GM08714 (cell line): ENCODE measurements around the gene SPATA24.
A peak's percentile ranks its signal among the peaks of the same experiment; 100 is the strongest.

Source experiments
- H3K4me3 ChIP-seq: fragments of 200-500 bp; sonication (Bioruptor generic); 2 replicates; pipeline ENCODE4 v1.5.1; 2014; ENCODE audit warnings: mild to moderate bottlenecking, low read length, inconsistent platforms
- ZNF274 ChIP-seq: IDR thresholded peaks from 2 replicates; pipeline ENCODE4 v1.6.1; 2012; ENCODE audit warnings: mild to moderate bottlenecking, low read depth, low read length

The SPATA24 gene

GRCh38 chr5:139386050-139386438 is 17.8 kb downstream of the SPATA24 start:
- no peak overlapping the region for H3K4me3 ChIP-seq
- TF ChIP-seq ZNF274, result no peak

DNA sequence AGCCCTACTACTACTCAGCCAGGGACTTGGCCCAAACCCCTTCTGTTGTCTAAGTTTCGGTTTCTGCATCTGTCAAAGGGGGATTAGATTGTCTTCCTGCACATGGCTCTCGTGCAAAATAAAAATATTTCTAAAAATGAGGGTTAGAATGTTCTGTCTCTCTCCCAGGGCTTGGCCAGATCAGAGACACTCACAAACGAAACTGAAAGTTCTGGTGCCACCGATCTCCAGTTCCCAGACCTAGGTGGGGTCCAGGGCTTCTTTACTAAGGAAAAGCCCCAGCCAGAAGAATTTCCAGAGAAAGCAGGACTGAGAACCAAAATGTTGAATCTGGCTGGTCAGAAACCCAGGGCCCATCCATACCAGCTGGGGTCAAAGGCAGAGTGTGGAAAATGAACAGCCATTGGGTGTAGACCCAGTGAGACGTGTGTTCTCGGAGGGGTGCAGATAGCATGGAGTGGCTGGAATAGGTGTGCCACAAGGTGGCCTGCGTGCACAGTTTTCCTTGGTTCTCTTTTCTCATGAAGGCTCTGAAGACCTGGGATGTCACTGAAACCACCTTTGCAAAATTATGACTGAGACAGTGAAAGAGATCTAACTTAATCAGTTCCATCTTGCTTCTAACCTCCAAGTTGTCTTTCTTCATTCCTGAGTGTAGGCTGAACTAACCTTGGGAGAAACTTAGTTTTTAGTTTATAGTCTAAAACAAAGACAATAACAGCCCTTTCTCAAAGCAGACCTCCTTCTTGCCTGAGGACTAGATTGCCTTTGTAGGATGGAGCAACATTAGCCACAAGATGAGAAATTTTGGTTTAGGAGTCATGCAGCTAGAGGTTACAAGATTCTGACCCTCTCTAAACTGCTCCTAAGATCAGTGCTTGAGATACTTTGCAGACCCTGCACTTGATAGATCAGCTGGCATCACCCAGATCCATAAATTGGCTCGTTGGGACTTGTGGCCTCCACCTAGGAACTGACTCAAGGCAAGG is 18.5 kb downstream of the SPATA24 start:
- H3K4me3 ChIP-seq, result peak overlapping the region; percentile 5; the same call in 1 of the 2 replicates
- no peak for TF ChIP-seq ZNF274

DNA sequence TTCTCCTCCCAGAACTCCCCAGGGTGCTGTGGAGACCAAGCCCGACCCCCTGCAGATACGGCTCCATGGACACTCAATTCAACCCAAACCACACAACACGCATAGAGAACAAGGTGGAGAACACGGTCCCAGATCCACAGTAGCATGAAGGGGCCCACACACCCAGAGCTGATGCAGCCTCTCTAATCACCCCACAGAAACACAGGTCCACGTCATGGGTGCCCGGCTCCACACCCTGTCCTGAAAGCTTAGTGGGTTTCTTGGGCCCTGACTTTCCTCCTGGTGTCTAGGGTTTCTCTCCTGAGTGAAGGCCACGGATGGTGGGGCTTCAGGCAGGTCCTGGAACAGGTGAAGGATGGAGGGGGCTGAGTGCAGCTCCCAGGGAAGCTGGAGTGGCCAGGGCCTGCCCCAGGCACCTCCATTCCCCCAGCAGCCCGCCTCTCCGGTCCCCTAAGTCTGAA is 19.3 kb downstream of the SPATA24 start:
- TF ChIP-seq ZNF274, result no peak
- H3K4me3 ChIP-seq, result peak overlapping the region; percentile 5; the same call in 1 of the 2 replicates

DNA sequence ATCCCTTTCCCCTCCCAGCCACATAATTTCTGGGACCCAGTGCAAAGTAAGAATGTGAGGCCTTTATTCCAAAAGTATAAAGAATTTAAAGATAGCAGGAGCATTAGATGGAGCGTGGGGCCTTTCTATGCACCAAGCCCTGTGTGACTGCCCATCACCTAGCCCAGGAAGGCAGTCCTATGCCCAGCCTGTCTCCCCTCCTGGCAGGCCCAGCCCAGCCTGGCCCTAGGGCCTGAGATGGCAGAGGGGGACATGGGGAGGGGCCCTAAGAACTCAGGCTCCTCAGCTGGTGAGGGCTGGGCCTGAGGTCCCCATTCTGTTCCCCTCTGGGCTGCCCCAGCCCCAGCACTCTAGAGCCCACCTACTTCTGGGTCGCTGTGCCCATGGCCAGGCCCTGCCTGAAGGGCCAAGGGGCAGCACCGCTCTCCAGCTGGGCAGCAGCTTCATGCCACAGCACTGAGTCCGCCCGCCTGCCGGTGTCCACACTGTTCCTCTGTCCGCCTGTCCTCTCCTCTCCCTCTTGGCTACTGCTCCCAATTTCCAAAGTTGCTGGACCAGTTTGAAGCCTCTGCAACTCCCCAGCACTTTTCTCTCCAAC is 19.8 kb downstream of the SPATA24 start:
- TF ChIP-seq ZNF274, result no peak
- no peak overlapping the region for H3K4me3 ChIP-seq

DNA sequence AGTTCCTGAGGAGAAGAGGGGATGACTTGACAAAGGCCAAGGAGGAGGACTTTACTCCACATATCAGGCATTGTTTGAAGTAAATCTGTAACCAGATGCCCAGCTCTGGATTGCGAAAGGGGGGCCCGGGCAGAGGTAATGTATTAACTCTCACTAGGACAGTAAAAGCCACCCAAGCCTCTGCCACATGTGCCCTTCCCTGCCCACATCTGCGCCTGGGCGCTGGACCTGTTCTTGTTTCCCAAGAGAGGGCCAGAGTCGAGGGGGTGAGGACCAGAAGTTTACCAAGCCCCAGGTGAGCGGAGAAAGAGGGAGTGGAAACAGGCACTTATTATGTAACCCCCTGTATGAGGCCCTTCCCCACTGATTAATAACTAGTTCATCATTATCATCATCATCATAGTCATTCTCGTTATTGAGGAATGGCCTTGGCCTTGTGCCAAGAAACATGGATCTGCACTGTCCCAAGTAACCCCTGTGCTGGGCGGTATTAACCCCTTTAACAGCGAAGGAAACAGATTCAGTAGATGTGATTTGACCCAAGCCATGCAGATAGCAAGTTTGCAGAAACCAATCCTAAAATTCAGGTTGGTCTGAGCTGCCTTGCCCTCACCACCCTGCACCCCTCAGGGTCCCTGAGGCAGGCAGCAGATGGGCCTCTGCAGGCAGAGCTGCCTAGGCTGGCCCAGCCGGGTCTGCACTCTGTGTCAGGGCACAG is 20.5 kb downstream of the SPATA24 start, which contains the start of gene SLC23A1:
Gene SLC23A1 (minus strand): TSS at position 23 of the 718 bp plus-strand sequence. CDS start 44 bp downstream, outside the sequence.
- no peak within 1 kb of the TSS for H3K4me3 ChIP-seq
- TF ChIP-seq ZNF274, result no peak

- TF ChIP-seq ZNF274, result no peak
- no peak overlapping the region for H3K4me3 ChIP-seq
Measured at GRCh38 chr5:139382807-139383206, 21.1 kb downstream of the SPATA24 start.

DNA sequence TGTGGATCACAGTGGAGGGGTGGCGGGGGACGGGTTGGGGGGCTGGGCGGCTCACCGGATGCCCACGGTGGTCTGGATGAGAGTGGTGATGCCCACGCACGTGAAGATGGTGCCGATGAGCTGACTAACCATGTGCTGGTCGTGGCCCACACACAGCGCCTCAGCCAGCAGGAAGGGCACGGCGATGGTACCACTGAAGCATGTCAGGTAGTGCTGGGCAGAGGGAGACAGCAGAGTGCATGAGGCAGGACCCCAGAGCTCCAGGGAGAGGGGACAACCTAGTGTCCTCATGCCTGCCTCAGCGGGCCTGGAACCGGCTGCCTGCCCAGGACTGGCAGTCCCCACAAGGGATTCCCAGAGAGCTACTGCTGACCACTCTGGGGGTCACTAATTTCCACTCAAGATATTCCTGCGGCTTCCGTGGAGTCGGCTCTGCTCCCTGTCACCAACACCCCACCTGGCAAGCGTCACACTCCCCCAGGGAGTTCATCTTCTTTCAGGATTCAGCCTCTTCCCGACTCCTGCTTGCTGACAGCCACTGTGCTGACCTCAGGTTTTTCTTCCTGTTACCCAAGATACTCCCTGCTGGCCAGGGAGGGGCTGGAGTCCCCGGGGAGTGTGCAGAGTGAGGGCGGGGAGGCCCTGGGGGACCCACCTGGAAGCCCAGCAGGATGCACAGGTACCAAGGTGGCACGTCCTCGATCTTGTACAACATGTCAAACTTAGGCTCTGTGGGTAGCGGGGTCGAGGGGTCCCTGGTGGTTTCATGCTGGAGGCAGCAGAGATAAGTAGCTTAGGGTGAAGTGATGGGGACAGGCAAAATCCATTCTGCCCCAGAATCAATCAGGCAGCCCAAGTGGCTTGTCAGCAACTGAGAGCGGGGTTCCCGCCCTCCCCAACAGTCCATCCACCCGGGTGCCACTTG is 21.8 kb downstream of the SPATA24 start:
- no peak overlapping the region for H3K4me3 ChIP-seq
- TF ChIP-seq ZNF274, result no peak

DNA sequence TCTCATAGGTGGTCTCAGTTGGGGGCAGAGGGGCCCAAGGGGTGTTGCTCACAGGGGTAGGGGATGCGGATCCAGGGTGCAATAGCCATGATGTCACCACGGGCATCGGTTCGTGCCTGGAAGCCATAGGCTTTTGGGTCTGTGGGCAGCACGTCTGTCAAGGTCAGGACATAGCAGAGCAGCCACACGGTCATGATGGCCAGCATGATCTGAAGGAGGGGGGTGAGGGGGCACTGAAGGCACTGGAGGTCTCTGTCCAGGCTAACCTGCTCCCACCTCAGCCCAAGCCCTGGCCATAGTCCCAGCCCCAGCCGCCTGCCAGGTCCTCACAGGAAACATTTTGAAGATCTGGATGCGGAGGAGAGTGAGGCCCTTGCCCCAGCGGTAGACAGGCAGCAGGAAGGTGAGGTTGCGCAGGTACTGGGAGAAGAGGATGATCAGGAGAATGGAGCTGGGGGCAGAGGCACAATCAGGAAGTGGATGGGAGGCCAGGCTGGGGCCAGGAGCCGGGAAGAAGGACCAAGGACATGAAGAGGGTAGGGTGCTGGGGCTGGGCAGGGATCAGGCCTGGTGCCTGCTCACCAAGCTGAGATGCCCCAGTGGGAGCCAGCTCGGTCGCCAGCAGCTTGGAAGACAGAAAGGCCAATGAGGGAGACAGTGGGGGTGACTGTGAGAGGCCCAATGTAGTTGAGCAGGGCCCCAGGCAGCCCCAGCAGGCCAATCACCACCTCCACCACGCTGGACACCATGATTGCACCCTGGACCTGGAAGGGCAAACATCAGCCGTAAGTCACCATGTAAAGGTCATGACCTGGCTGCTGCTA is 24.1 kb downstream of the SPATA24 start:
- TF ChIP-seq ZNF274, result no peak
- H3K4me3 ChIP-seq, result no peak overlapping the region

- TF ChIP-seq ZNF274, result no peak
- no peak overlapping the region for H3K4me3 ChIP-seq
Measured at GRCh38 chr5:139378941-139379361, 24.9 kb downstream of the SPATA24 start.

GRCh38 chr5:139378101-139378825 is 25.6 kb downstream of the SPATA24 start:
- H3K4me3 ChIP-seq, result no peak overlapping the region
- no peak for TF ChIP-seq ZNF274

GRCh38 chr5:139377226-139377625 is 26.7 kb downstream of the SPATA24 start:
- TF ChIP-seq ZNF274, result no peak
- no peak overlapping the region for H3K4me3 ChIP-seq

GRCh38 chr5:139376364-139376763 is 27.5 kb downstream of the SPATA24 start:
- no peak for TF ChIP-seq ZNF274
- no peak overlapping the region for H3K4me3 ChIP-seq
